ENCODE data around the gene TIE1. TPM values are rescaled to one million over a fixed set of nuclear protein-coding genes. Genes with fewer than 3 reads are reported as not detected.

Gene TIE1
- total RNA-seq, 6 donors from 2014 or later, result 23.9 to 170 (median 51.4) TPM

GRCh38 chr1:43273708-43274107, 27.1 kb upstream of the TIE1 start:
- WGBS, 2 donors, result 92 to 95% methylated on average over 6 to 7 of the region's 7 CpGs
- H3K27ac ChIP-seq, result peak overlapping the region; percentile 36 to 69 (median 54)
- peaks cover 25 to 48% (median 41%) of the 10 kb centered on the region in 4 donors for H3K4me1 ChIP-seq
- no peaks in the 10 kb centered on the region for H3K9me3 ChIP-seq
- H3K27me3 ChIP-seq, result no peaks in the 10 kb centered on the region
- TF ChIP-seq POLR2AphosphoS5 (IDR thresholded peaks at IDR 0.05) (no peak), EP300 (IDR thresholded peaks at IDR 0.05) (no peak), POLR2A (IDR thresholded peaks at IDR 0.05) (no peak), CTCF (IDR thresholded peaks at IDR 0.05) (no peak)
- ATAC-seq (ENCODE audit: low FRiP score in 2 of 2) (no peak), DNase-seq (no peak)
- H3K4me3 ChIP-seq, result no peak overlapping the region
- H3K36me3 ChIP-seq, result peaks cover 0 to 12% (median 0%) of the 10 kb centered on the region in 4 donors

GRCh38 chr1:43274125-43274803, 26.5 kb upstream of the TIE1 start:
- Histone ChIP-seq H3K4me3 (no peak overlapping the region), H3K27me3 (no peaks in the 10 kb centered on the region), H3K27ac (peak overlapping the region; percentile 36 to 69 (median 54)), H3K9me3 (no peaks in the 10 kb centered on the region), H3K36me3 (peaks cover 0 to 12% (median 0%) of the 10 kb centered on the region in 4 donors), H3K4me1 (peaks cover 23 to 48% (median 36%) of the 10 kb centered on the region in 4 donors)
- DNase-seq, result peak in 1 of 2 donors; percentile 61
- TF ChIP-seq CTCF (IDR thresholded peaks at IDR 0.05) (peak in 1 of 6 experiments; percentile 18), POLR2A (IDR thresholded peaks at IDR 0.05) (peak in 1 of 4 donors; percentile 43), EP300 (IDR thresholded peaks at IDR 0.05) (no peak), POLR2AphosphoS5 (IDR thresholded peaks at IDR 0.05) (peak; percentile 21 to 50)
- ATAC-seq (ENCODE audit: low FRiP score in 2 of 2), result peak; percentile 2 to 6
- WGBS, 2 donors, result 29 to 34% methylated on average over 8 to 11 of the region's 11 CpGs

GRCh38 chr1:43274804-43275180, 26.0 kb upstream of the TIE1 start:
- no peaks in the 10 kb centered on the region for H3K9me3 ChIP-seq
- no peak for ATAC-seq (ENCODE audit: low FRiP score in 2 of 2)
- no peak for DNase-seq
- no peaks in the 10 kb centered on the region for H3K27me3 ChIP-seq
- H3K4me1 ChIP-seq, result peaks cover 19 to 48% (median 32%) of the 10 kb centered on the region in 4 donors
- TF ChIP-seq EP300 (IDR thresholded peaks at IDR 0.05), result no peak
- TF ChIP-seq POLR2AphosphoS5 (IDR thresholded peaks at IDR 0.05), result no peak
- no peak for TF ChIP-seq CTCF (IDR thresholded peaks at IDR 0.05)
- TF ChIP-seq POLR2A (IDR thresholded peaks at IDR 0.05), result no peak
- H3K27ac ChIP-seq, result peak overlapping the region; percentile 36 to 64 (median 44)
- WGBS, 2 donors, result 75 to 83% methylated on average over 8 of the region's 8 CpGs
- H3K4me3 ChIP-seq, result no peak overlapping the region
- peaks cover 0 to 12% (median 0%) of the 10 kb centered on the region in 4 donors for H3K36me3 ChIP-seq

- no peaks in the 10 kb centered on the region for H3K27me3 ChIP-seq
- 84 to 94% methylated on average over 10 to 12 of the region's 12 CpGs for WGBS, 2 donors
- no peak overlapping the region for H3K27ac ChIP-seq
Observed at GRCh38 chr1:43275826-43276620, 24.8 kb upstream of the TIE1 start.

More at GRCh38 chr1:43275826-43276620, 24.8 kb upstream of the TIE1 start:
- peaks cover 13 to 43% (median 29%) of the 10 kb centered on the region in 4 donors for H3K4me1 ChIP-seq
- ATAC-seq (ENCODE audit: low FRiP score in 2 of 2) (no peak), DNase-seq (peak in 1 of 2 donors; percentile 1)
- H3K9me3 ChIP-seq, result no peaks in the 10 kb centered on the region
- no peak for TF ChIP-seq CTCF (IDR thresholded peaks at IDR 0.05)
- no peak for TF ChIP-seq POLR2AphosphoS5 (IDR thresholded peaks at IDR 0.05)
- no peak for TF ChIP-seq EP300 (IDR thresholded peaks at IDR 0.05)
- TF ChIP-seq POLR2A (IDR thresholded peaks at IDR 0.05), result no peak
- peaks cover 0 to 12% (median 0%) of the 10 kb centered on the region in 4 donors for H3K36me3 ChIP-seq
- H3K4me3 ChIP-seq, result no peak overlapping the region

All from upper lobe of left lung (tissue), 6 donors.